ENCODE measurements around the gene WWOX.

WWOX gene

GRCh38 chr16:79159261-79160049, 1060.0 kb downstream of the WWOX start:
- ChIA-PET CTCF (no interaction called here), POLR2A (no interaction called here)
- DNase-seq (ENCODE audit: extremely low spot score) = no peak
- TF ChIP-seq CTCF (IDR thresholded peaks at IDR 0.05; ENCODE audit: control extremely low read depth, extremely low read depth, low read depth, missing control alignments) = no peak

GRCh38 chr16:79162977-79163376, 1063.5 kb downstream of the WWOX start:
- ChIA-PET POLR2A (interaction anchor here (0.7 kb wide), 1 partner anchor 159 kb away, joined by 7 read pairs; no protein-coding TSS in a partner anchor), CTCF (interaction anchor here (1.6 to 1.7 kb wide), 2 partner anchors 10 to 11 kb away, joined by 3 to 4 read pairs; no protein-coding TSS in a partner anchor)
- no peak for TF ChIP-seq CTCF (IDR thresholded peaks at IDR 0.05; ENCODE audit: control extremely low read depth, extremely low read depth, low read depth, missing control alignments)
- no peak for DNase-seq (ENCODE audit: extremely low spot score)

- TF ChIP-seq CTCF (IDR thresholded peaks at IDR 0.05; ENCODE audit: control extremely low read depth, extremely low read depth, low read depth, missing control alignments) = no peak
- POLR2A ChIA-PET = interaction anchor here (0.7 kb wide), 1 partner anchor 159 kb away, joined by 7 read pairs; no protein-coding TSS in a partner anchor
- no peak for DNase-seq (ENCODE audit: extremely low spot score)
- CTCF ChIA-PET = interaction anchor here (1.6 to 1.7 kb wide), 2 partner anchors 11 kb away, joined by 3 to 4 read pairs; no protein-coding TSS in a partner anchor
Observed at GRCh38 chr16:79163691-79164387, 1064.4 kb downstream of the WWOX start.

DNA sequence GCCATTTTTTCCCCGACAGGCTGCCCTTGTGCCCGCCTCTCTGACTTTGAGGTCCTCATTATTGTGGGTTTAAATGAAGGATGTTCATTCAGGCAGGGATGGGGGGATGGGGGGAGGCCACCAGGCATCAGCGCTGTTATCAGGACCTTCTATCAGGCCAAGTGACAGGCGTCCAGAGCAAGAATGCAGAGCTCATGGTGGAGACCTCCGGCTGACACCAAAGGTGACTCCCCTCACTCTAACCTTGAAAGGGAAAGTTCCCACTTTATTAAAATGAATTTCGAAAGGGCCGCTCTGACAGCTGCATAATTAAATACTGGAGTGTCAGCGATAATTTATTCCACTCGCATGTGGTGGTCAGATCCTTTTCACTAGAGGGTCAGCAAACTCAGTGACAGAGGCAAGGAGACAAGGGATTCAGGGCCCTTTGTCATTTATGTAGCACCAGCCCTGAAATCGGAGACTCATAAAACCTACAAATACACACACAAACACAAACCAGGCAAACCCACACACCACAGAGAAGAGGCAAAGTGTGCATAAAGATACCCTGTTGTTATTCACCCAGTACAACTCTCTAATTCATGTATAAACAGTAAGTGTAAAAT, 1065.0 kb downstream of the WWOX start:
- TF ChIP-seq CTCF (IDR thresholded peaks at IDR 0.05; ENCODE audit: control extremely low read depth, extremely low read depth, low read depth, missing control alignments) = no peak
- POLR2A ChIA-PET = no interaction called here
- CTCF ChIA-PET = no interaction called here
- DNase-seq (ENCODE audit: extremely low spot score) = no peak

GRCh38 chr16:79165079-79165478, 1065.6 kb downstream of the WWOX start:
- no peak for TF ChIP-seq CTCF (IDR thresholded peaks at IDR 0.05; ENCODE audit: control extremely low read depth, extremely low read depth, low read depth, missing control alignments)
- ChIA-PET POLR2A (no interaction called here), CTCF (no interaction called here)
- DNase-seq (ENCODE audit: extremely low spot score) = no peak

DNA sequence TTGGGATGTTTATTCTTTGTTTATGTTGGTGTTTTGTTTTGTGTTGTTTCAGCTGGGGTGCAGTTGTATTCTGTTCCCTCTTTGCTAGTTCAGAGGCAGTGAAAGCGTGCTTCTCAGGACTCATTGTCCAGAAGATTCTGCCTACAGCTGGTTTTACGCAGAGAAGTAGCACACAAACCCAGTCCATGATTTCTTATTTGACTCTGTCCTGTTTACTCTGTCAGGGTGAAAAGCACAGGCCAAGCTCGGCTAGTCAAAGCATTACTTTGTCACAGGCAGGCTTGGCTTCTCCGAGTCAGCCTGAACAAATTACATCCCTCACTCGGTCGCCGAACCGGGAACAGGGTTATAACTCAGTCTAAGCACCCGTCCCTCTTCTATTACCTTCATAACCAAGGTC, 1066.1 kb downstream of the WWOX start:
- ChIA-PET POLR2A (no interaction called here), CTCF (no interaction called here)
- DNase-seq (ENCODE audit: extremely low spot score) = no peak
- TF ChIP-seq CTCF (IDR thresholded peaks at IDR 0.05; ENCODE audit: control extremely low read depth, extremely low read depth, low read depth, missing control alignments) = no peak
